Stromal cell of bone marrow (primary cell): Measurements from ENCODE around the gene PRR5L.

Experiments used
- DNase-seq: peaks from one replicate; pipeline ENCODE4 v3.0.0-alpha.2; 2012; ENCODE audit warnings: low read depth

The PRR5L gene

GRCh38 chr11:36376888-36377758, 81.0 kb downstream of the PRR5L start:
- no peak for DNase-seq

GRCh38 chr11:36377759-36378564, 81.9 kb downstream of the PRR5L start:
- DNase-seq: no peak

GRCh38 chr11:36379653-36380052, 83.6 kb downstream of the PRR5L start:
- DNase-seq: no peak

- no peak for DNase-seq
Observed at GRCh38 chr11:36380296-36381014, 84.4 kb downstream of the PRR5L start.

GRCh38 chr11:36381015-36381360, 84.9 kb downstream of the PRR5L start:
- no peak for DNase-seq

GRCh38 chr11:36383195-36383594, 87.1 kb downstream of the PRR5L start:
- no peak for DNase-seq

- no peak for DNase-seq
Observed at GRCh38 chr11:36385121-36385970, 89.3 kb downstream of the PRR5L start.

GRCh38 chr11:36386411-36386810, 90.3 kb downstream of the PRR5L start:
- DNase-seq: no peak

GRCh38 chr11:36388071-36388470, 92.0 kb downstream of the PRR5L start:
- DNase-seq: no peak

GRCh38 chr11:36388951-36389350, 92.9 kb downstream of the PRR5L start:
- DNase-seq: no peak

GRCh38 chr11:36389811-36390210, 93.7 kb downstream of the PRR5L start:
- DNase-seq: no peak

GRCh38 chr11:36390963-36391471, 94.9 kb downstream of the PRR5L start:
- DNase-seq: no peak

- no peak for DNase-seq
Observed at GRCh38 chr11:36392196-36392595, 96.1 kb downstream of the PRR5L start.

GRCh38 chr11:36394056-36394455, 98.0 kb downstream of the PRR5L start:
- DNase-seq: no peak

- DNase-seq: no peak
Observed at GRCh38 chr11:36394926-36395325, 98.8 kb downstream of the PRR5L start.

GRCh38 chr11:36395978-36396736, 100.1 kb downstream of the PRR5L start:
- DNase-seq: no peak

GRCh38 chr11:36398231-36398953, 102.3 kb downstream of the PRR5L start:
- no peak for DNase-seq

GRCh38 chr11:36399236-36399635, 103.1 kb downstream of the PRR5L start:
- DNase-seq: no peak

GRCh38 chr11:36399745-36400144, 103.7 kb downstream of the PRR5L start:
- no peak for DNase-seq
